CD4-positive, alpha-beta T cell treated with Interleukin-6 at 100 ng/mL for 8 hours (primary cell): ENCODE results near the gene PPP1R1B.

Experiments
- DNase-seq: peaks from one replicate; pipeline ENCODE4 v3.0.0-alpha.2; 2020; ENCODE audit warnings: mixed read lengths, low spot score

The PPP1R1B gene

GRCh38 chr17:39633570-39634183, 6.9 kb downstream of the PPP1R1B start:
- no peak for DNase-seq

- DNase-seq, result peak; percentile 24
Observed at GRCh38 chr17:39634384-39634871, 7.7 kb downstream of the PPP1R1B start.

DNA sequence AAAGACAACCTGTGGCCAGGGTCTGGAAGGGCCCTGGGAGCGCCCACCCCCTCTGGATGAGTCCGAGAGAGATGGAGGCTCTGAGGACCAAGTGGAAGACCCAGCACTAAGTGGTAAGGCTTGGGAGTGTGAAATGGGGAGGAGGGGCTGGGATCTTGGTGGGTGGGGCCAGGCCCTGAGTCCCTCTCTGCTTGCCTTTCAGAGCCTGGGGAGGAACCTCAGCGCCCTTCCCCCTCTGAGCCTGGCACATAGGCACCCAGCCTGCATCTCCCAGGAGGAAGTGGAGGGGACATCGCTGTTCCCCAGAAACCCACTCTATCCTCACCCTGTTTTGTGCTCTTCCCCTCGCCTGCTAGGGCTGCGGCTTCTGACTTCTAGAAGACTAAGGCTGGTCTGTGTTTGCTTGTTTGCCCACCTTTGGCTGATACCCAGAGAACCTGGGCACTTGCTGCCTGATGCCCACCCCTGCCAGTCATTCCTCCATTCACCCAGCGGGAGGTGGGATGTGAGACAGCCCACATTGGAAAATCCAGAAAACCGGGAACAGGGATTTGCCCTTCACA, 8.9 kb downstream of the PPP1R1B start:
- DNase-seq, result no peak

DNA sequence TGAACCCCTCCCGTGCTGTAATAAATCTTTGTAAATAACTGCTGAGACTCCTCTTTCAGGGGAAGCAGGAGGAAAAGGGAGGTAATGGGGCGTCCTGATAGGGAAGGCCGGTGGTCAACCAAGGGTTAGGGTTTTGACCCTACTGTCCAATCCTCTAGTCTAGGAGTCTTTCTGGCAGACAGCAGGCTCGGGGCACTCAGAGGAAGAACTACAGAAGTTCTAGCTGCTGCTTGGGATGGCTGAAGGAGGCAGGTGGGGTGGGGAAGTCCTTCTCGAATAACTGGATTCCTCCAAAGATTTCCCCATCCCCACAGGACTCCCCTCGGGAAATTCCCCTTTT, 9.8 kb downstream of the PPP1R1B start:
- no peak for DNase-seq

- peak; percentile 89 for DNase-seq
Observed at GRCh38 chr17:39636927-39637736, 10.4 kb downstream of the PPP1R1B start, which contains the start of gene STARD3. TSS of gene STARD3 (plus strand) at chr17:39637144. CDS start at chr17:39653532, 16,388 bp downstream.

DNA sequence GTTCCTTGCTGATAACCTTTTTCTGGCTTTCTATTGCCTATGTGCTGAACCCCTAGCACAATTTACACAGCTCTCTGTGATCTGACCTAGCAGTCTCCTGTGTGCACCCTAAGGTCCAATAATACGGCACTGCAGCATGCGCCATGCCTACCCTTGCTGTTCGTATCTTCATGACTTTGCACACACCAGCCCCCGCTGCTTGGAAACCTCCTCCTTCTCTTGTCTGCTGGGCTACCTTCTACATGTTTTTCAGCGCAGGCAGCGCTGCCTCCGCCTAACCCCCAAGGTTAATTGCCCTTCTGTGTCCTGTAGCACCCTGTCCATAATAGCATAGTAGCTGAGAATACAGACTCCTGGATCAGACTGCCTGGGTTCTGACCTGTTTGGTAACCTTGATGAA, 11.6 kb downstream of the PPP1R1B start:
- DNase-seq, result no peak

DNA sequence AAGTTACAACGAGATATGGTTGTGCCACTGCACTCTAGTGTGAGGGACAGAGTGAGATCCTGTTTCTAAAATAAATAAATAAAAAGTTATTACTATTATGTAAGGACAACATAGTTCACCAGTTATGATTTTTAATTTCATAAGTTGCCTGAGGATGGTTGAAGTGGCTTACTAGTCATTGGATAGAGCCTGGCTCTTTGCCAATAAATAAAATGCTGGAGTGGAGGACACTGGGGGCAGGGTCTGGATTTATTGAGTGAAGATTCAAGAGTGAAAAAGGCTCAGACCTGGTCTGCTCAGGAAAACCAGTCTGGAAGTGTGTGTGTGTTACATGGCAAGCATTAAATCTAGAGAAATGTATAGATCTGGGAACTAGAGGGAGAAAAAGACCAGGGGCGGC, 12.3 kb downstream of the PPP1R1B start:
- DNase-seq, result no peak

GRCh38 chr17:39639566-39640458, 13.1 kb downstream of the PPP1R1B start:
- DNase-seq, result no peak

DNA sequence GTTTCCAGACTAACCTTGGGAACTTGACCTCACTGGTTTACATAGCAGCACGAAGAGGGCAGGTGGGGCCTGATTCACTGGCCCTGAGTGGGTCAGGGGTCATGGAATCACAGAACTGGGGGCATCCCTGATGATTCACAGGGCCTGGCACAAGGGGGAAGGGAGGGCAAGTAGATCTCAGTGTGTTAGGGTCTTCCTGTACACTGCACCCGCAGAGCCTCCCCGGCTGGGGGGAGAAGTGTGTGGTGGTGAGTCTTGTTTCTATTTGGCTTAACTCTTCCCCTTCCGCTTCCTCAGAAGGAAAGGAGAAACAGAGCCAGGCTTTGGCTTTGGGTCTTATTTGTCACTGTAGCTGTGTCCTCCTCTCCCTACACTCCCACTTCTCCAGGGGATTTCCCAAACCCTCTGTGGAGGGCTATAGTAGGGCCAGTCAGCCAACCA, 13.9 kb downstream of the PPP1R1B start:
- DNase-seq, result no peak

GRCh38 chr17:39641097-39641496, 14.3 kb downstream of the PPP1R1B start:
- no peak for DNase-seq

- no peak for DNase-seq
Observed at GRCh38 chr17:39641883-39642282, 15.1 kb downstream of the PPP1R1B start.

GRCh38 chr17:39642291-39643074, 15.7 kb downstream of the PPP1R1B start:
- no peak for DNase-seq

GRCh38 chr17:39643271-39643670, 16.5 kb downstream of the PPP1R1B start:
- no peak for DNase-seq

DNA sequence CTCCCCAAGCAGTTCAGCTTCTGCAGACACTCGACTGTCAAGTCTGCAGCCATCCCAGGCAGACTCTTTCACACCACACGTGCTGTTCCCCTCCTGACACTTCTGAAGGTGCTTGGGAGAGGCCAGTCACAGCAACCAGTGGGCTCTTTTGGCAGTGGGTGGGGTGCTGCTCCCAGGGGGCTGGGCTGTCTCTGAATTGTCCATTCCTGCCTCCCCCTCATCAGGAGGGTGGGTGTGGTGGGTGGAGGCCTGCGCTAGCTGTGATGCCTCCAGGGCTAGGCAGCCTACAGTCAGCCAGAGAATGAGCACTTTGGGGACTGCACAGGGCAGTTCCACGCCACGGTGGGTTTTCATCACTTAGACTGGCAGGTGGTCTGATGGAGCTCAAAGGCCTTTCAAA, 20.5 kb downstream of the PPP1R1B start:
- no peak for DNase-seq

GRCh38 chr17:39648616-39649366, 22.0 kb downstream of the PPP1R1B start:
- DNase-seq, result no peak

DNA sequence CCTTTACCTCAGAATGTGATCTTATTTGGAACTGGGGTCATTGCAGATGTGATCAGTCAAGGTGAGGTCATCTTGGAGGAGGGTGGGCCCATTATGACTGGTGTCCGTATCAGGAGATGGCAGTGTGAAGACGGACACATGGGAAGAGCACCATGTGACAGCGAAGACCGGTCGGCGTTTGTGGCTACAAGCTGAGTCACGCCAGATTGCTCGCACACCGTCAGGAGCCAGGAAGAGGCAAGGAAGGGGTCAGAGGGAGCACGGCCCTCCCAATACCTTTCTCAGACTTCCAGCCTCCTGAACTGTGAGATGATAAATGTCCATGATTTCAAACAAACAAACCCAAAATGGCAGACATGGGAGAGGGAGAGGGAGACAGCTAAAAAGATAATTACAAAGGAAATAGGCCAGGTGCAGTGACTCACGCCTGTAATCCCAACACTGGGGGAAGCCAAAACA, 23.4 kb downstream of the PPP1R1B start:
- DNase-seq, result no peak

GRCh38 chr17:39651923-39652586, 25.3 kb downstream of the PPP1R1B start:
- no peak for DNase-seq

GRCh38 chr17:39652587-39653315, 26.0 kb downstream of the PPP1R1B start:
- no peak for DNase-seq

DNA sequence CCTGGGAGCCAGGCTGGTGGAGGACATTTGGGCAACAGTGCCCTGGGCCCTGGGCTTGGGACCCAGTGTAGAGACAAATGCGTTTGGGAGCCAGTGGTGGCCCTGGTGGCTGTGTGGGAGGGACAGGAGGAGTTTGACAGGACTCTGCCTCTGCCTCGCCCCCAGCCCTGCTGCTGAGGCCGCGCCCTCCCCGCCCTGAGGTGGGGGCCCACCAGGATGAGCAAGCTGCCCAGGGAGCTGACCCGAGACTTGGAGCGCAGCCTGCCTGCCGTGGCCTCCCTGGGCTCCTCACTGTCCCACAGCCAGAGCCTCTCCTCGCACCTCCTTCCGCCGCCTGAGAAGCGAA, 26.5 kb downstream of the PPP1R1B start:
- DNase-seq, result no peak
